ENCODE measurements around the gene NCAPG2.

- no peak for TF ChIP-seq POLR2AphosphoS5 (IDR thresholded peaks at IDR 0.05; ENCODE audit: low read depth, low read length)
- no peak for TF ChIP-seq SIN3A (IDR thresholded peaks at IDR 0.05; ENCODE audit: borderline replicate concordance, insufficient read depth, low read length)
These were observed 115.6 kb downstream of the NCAPG2 start for GRCh38 chr7:158588878-158589442.

Data from PFSK-1 (cell line).